WTC11 (cell line): ENCODE measurements around the gene TREM2. TPM values are rescaled to one million over a fixed set of nuclear protein-coding genes. Genes with fewer than 3 reads are reported as not detected.
"Not testable (repeated sequence)": the region's sequence is repeated elsewhere in the genome, so short reads cannot be mapped to it uniquely, and the experiment has no call there.

ENCODE experiments used
- ATAC-seq: fragments of 200-7000 bp; cut with Tn5 transposase; 2 replicates; pipeline ENCODE4 v1.10.0; 2021; ENCODE audit warnings: mild to moderate bottlenecking, moderate library complexity
- CTCF ChIA-PET: fragments of 300-600 bp; sonication (Branson Sonifier 250); formaldehyde crosslinking; loops from one replicate; lab custom pipeline; 2021; ENCODE audit warnings: antibody characterized with exemption; lab: Charles Lee
- POLR2A ChIA-PET: fragments of 350-600 bp; sonication (Branson Sonifier 250); formaldehyde crosslinking; loops from one replicate; lab custom pipeline; 2021; ENCODE audit warnings: antibody characterized with exemption; lab: Charles Lee
- DNase-seq: peaks from one replicate; pipeline ENCODE4 v3.0.0; 2021; ENCODE audit warnings: low spot score
- H3K27ac Mint-ChIP-seq: 2 replicates; pipeline ENCODE4 v1.8.0; 2021; ENCODE audit warnings: mixed read lengths
- H3K27me3 Mint-ChIP-seq: 2 replicates; pipeline ENCODE4 v1.8.0; 2021; ENCODE audit warnings: low read depth, mild to moderate bottlenecking, moderate library complexity, mixed read lengths
- H3K36me3 Mint-ChIP-seq: 2 replicates; pipeline ENCODE4 v1.8.0; 2021; ENCODE audit warnings: mixed read lengths
- H3K4me1 Mint-ChIP-seq: 2 replicates; pipeline ENCODE4 v1.8.0; 2022; ENCODE audit warnings: mixed read lengths
- H3K4me3 Mint-ChIP-seq: 2 replicates; pipeline ENCODE4 v1.8.0; 2021; ENCODE audit warnings: mild to moderate bottlenecking, moderate library complexity, mixed read lengths
- H3K9me3 Mint-ChIP-seq: 2 replicates; pipeline ENCODE4 v1.8.0; 2021; ENCODE audit warnings: mixed read lengths
- CBFB ChIP-seq: sonication (generic); formaldehyde crosslinking; IDR thresholded peaks from 2 replicates; pipeline ENCODE4 v1.8.1; 2022; ENCODE audit warnings: mild to moderate bottlenecking, low read depth, missing genetic modification reagents
- CREB1 ChIP-seq: sonication (generic); formaldehyde crosslinking; IDR thresholded peaks from 2 replicates; pipeline ENCODE4 v1.8.0; 2023; ENCODE audit warnings: mild to moderate bottlenecking, missing genetic modification reagents
- CREM ChIP-seq: sonication (generic); formaldehyde crosslinking; IDR thresholded peaks from 2 replicates; pipeline ENCODE4 v1.8.1; 2022; ENCODE audit warnings: mild to moderate bottlenecking, missing genetic modification reagents, moderate library complexity
- ELF4 ChIP-seq: sonication (generic); formaldehyde crosslinking; IDR thresholded peaks from 2 replicates; pipeline ENCODE4 v1.8.1; 2022; ENCODE audit warnings: low read depth, mild to moderate bottlenecking, moderate library complexity, missing genetic modification reagents
- FOXJ3 ChIP-seq: sonication (generic); formaldehyde crosslinking; IDR thresholded peaks from 2 replicates; pipeline ENCODE4 v1.9.0; 2021; ENCODE audit warnings: missing genetic modification reagents, mild to moderate bottlenecking, borderline replicate concordance
- KAT7 ChIP-seq: sonication (generic); formaldehyde crosslinking; IDR thresholded peaks from 2 replicates; pipeline ENCODE4 v1.8.1; 2023; ENCODE audit warnings: missing genetic modification reagents, mild to moderate bottlenecking, borderline replicate concordance
- NFYB ChIP-seq: sonication (generic); formaldehyde crosslinking; conservative IDR thresholded peaks from 2 replicates; pipeline ENCODE4 v1.8.0; 2022; ENCODE audit warnings: low read depth, missing genetic modification reagents
- PRDM15 ChIP-seq: sonication (generic); formaldehyde crosslinking; IDR thresholded peaks from 2 replicates; pipeline ENCODE4 v1.8.0; 2022; ENCODE audit warnings: missing genetic modification reagents
- STAT6 ChIP-seq: sonication (generic); formaldehyde crosslinking; conservative IDR thresholded peaks from 2 replicates; pipeline ENCODE4 v1.8.1; 2023; ENCODE audit warnings: mild to moderate bottlenecking, low read depth, missing genetic modification reagents, moderate library complexity
- TCF7 ChIP-seq: sonication (generic); formaldehyde crosslinking; IDR thresholded peaks from 2 replicates; pipeline ENCODE4 v1.8.0; 2022; ENCODE audit warnings: mild to moderate bottlenecking, low read depth, missing genetic modification reagents, moderate library complexity
- ZNF396 ChIP-seq: fragments of 250-450 bp; sonication (Bioruptor Pico); IDR thresholded peaks from 2 replicates; pipeline ENCODE4 v1.8.0; 2021; ENCODE audit warnings: mild to moderate bottlenecking, moderate library complexity, borderline replicate concordance
- total RNA-seq: library from RNA; stranded (reverse); gene quantifications from 3 replicates; pipeline ENCODE4 v1.2.3, GENCODE V29; 2021

The TREM2 gene
- total RNA-seq, 1 experiment from 2014 or later, result not detected

GRCh38 chr6:41122373-41122772, 40.5 kb downstream of the TREM2 start:
- CTCF ChIA-PET, result no interaction called here
- no peak for DNase-seq
- POLR2A ChIA-PET, result interaction anchor here (0.6 kb wide), 1 partner anchor 13 kb away, joined by 3 read pairs; no protein-coding TSS in a partner anchor
- no peak overlapping the region for H3K4me3 Mint-ChIP-seq
- no peaks in the 10 kb centered on the region for H3K9me3 Mint-ChIP-seq
- H3K36me3 Mint-ChIP-seq, result peaks cover 7% of the 10 kb centered on the region
- H3K27me3 Mint-ChIP-seq, result no peaks in the 10 kb centered on the region
- H3K27ac Mint-ChIP-seq, result no peak overlapping the region
- no peak for TF ChIP-seq CBFB (CRISPR knock-in tag)
- TF ChIP-seq PRDM15, result no peak
- no peak for TF ChIP-seq STAT6 (CRISPR knock-in tag)
- no peaks in the 10 kb centered on the region for H3K4me1 Mint-ChIP-seq
- ATAC-seq, result no peak

- H3K9me3 Mint-ChIP-seq, result no peaks in the 10 kb centered on the region
- no peak overlapping the region for H3K27ac Mint-ChIP-seq
- ChIA-PET CTCF (no interaction called here), POLR2A (no interaction called here)
- peaks cover 6% of the 10 kb centered on the region for H3K36me3 Mint-ChIP-seq
- DNase-seq (no peak), ATAC-seq (no peak)
- no peaks in the 10 kb centered on the region for H3K27me3 Mint-ChIP-seq
- no peak overlapping the region for H3K4me3 Mint-ChIP-seq
- no peaks in the 10 kb centered on the region for H3K4me1 Mint-ChIP-seq
- TF ChIP-seq CREM (CRISPR knock-in tag), result no peak
- no peak for TF ChIP-seq NFYB (CRISPR knock-in tag)
- no peak for TF ChIP-seq TCF7 (CRISPR knock-in tag)
Observed at GRCh38 chr6:41120058-41120457, 42.9 kb downstream of the TREM2 start.

- H3K9me3 Mint-ChIP-seq, result no peaks in the 10 kb centered on the region
- H3K36me3 Mint-ChIP-seq, result peaks cover 6% of the 10 kb centered on the region
- no peak for ATAC-seq
Observed at GRCh38 chr6:41119508-41119907, 43.4 kb downstream of the TREM2 start.

GRCh38 chr6:41115027-41115426, 47.9 kb downstream of the TREM2 start:
- H3K27ac Mint-ChIP-seq, ATAC-seq, H3K4me1 Mint-ChIP-seq, POLR2A ChIA-PET, H3K4me3 Mint-ChIP-seq, H3K36me3 Mint-ChIP-seq, CTCF ChIA-PET, H3K27me3 Mint-ChIP-seq, DNase-seq, H3K9me3 Mint-ChIP-seq: not testable (repeated sequence)

More at GRCh38 chr6:41119508-41119907, 43.4 kb downstream of the TREM2 start:
- ChIA-PET POLR2A (no interaction called here), CTCF (no interaction called here)
- Mint-ChIP-seq H3K4me3 (no peak overlapping the region), H3K27me3 (no peaks in the 10 kb centered on the region), H3K4me1 (no peaks in the 10 kb centered on the region), H3K27ac (no peak overlapping the region)
- no peak for TF ChIP-seq CREB1 (CRISPR knock-in tag)
- TF ChIP-seq FOXJ3 (CRISPR knock-in tag), result no peak
- no peak for TF ChIP-seq ELF4
- TF ChIP-seq ZNF396 (CRISPR knock-in tag), result no peak
- no peak for TF ChIP-seq KAT7 (CRISPR knock-in tag)
- DNase-seq, result no peak
